ENCODE measurements around the gene FAM83B.

GRCh38 chr6:54903884-54904283 lies 57.3 kb downstream of the FAM83B start:
- no peak for TF ChIP-seq ZFP3 (CRISPR knock-in tag; IDR thresholded peaks at IDR 0.05)
- TF ChIP-seq, protein P1, sequence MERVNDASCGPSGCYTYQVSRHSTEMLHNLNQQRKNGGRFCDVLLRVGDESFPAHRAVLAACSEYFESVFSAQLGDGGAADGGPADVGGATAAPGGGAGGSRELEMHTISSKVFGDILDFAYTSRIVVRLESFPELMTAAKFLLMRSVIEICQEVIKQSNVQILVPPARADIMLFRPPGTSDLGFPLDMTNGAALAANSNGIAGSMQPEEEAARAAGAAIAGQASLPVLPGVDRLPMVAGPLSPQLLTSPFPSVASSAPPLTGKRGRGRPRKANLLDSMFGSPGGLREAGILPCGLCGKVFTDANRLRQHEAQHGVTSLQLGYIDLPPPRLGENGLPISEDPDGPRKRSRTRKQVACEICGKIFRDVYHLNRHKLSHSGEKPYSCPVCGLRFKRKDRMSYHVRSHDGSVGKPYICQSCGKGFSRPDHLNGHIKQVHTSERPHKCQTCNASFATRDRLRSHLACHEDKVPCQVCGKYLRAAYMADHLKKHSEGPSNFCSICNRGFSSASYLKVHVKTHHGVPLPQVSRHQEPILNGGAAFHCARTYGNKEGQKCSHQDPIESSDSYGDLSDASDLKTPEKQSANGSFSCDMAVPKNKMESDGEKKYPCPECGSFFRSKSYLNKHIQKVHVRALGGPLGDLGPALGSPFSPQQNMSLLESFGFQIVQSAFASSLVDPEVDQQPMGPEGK (CRISPR knock-in tag; IDR thresholded peaks at IDR 0.05; ENCODE audit: borderline replicate concordance), result no peak
- TF ChIP-seq SNAI2 (CRISPR knock-in tag; IDR thresholded peaks at IDR 0.05), result no peak
- TF ChIP-seq ARNTL (CRISPR knock-in tag; IDR thresholded peaks at IDR 0.05; ENCODE audit: borderline replicate concordance, low read depth), result no peak
- no peak for TF ChIP-seq ZNF70 (CRISPR knock-in tag; IDR thresholded peaks at IDR 0.05)
- TF ChIP-seq OSR1 (CRISPR knock-in tag; IDR thresholded peaks at IDR 0.05), result no peak
- TF ChIP-seq, protein P2, sequence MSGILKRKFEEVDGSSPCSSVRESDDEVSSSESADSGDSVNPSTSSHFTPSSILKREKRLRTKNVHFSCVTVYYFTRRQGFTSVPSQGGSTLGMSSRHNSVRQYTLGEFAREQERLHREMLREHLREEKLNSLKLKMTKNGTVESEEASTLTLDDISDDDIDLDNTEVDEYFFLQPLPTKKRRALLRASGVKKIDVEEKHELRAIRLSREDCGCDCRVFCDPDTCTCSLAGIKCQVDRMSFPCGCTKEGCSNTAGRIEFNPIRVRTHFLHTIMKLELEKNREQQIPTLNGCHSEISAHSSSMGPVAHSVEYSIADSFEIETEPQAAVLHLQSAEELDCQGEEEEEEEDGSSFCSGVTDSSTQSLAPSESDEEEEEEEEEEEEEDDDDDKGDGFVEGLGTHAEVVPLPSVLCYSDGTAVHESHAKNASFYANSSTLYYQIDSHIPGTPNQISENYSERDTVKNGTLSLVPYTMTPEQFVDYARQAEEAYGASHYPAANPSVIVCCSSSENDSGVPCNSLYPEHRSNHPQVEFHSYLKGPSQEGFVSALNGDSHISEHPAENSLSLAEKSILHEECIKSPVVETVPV (CRISPR knock-in tag; IDR thresholded peaks at IDR 0.05), result no peak
- no peak for TF ChIP-seq POU6F1 (CRISPR knock-in tag; IDR thresholded peaks at IDR 0.05; ENCODE audit: borderline replicate concordance, low read depth)
- TF ChIP-seq ZNF565 (CRISPR knock-in tag; conservative IDR thresholded peaks at IDR 0.05; ENCODE audit: low read depth), result no peak
- no peak for TF ChIP-seq TCF4 (CRISPR knock-in tag; IDR thresholded peaks at IDR 0.05; ENCODE audit: borderline replicate concordance)
- no peak for TF ChIP-seq ZFP30 (CRISPR knock-in tag; IDR thresholded peaks at IDR 0.05)
